GM18498 (cell line): ENCODE measurements around the gene COX10.
"Not testable (repeated sequence)": the region's sequence is repeated elsewhere in the genome, so short reads cannot be mapped to it uniquely, and the experiment has no call there.

Source experiments
- ATAC-seq: cut with Tn5 transposase; IDR thresholded peaks from one replicate; pipeline ENCODE4 v1.9.1; 2021; ENCODE audit warnings: mild to moderate bottlenecking, moderate library complexity; ENCODE audit not compliant: unreplicated experiment

Gene COX10

DNA sequence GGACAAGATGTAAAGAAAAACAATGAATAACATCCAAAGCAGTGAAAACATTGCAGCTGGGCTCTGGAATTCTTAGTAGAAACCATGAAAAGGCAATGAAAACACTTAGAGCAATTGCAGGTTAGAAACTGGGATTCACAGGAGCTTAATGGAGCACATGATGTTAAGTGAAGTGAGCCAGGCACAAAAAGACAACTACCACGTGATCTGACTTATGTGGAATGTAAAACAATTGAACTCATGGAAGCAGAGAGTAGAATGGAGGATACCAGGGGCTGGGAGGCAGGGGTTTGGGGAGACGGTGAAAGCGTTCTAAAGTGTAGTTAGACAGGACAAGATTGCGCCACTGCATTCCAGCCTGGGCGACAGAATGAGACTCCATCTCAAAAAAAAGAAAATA lies 170.0 kb downstream of the COX10 start:
- not testable (repeated sequence) for ATAC-seq

DNA sequence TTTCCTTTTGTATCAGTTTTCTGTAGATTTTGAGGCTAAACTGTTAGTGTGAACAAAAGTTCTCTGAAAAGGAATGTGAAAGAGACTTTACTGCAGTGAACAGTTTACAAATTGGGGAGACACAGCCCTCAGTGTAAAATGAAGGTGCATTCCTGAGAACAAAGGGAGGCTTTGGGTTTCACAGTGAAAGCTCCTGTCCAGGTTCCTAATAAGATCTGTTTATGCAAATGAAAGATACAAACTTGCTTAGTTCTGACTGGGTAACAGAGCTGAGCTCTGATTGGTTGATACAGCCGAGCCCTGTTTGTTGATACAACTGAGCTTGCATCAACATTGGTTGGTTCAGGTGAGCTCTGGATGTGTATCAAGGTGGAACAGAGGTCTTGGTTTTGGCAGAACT lies 175.7 kb downstream of the COX10 start:
- ATAC-seq, result no peak

DNA sequence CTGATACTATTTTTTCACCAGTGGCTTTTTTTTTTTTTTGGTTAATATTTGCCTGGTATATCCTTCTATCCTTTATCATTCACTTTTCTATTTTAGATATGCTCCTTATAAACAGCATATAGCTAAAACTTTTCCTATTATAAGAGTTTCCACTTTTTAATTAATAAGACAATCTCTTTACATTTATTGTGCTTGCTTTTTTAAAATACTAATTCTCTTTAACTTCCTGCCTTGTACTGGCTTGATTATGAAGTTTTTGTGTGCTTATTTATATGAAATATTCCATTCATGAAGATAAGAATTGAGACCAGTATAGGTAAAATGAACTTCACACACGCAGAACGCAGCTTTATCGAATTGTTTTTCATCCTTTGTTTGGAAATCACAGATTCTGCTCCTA lies 176.3 kb downstream of the COX10 start:
- ATAC-seq, result no peak
